ENCODE results near the gene DAB1.
"Not testable (repeated sequence)": the region's sequence is repeated elsewhere in the genome, so short reads cannot be mapped to it uniquely, and the experiment has no call there.

The DAB1 gene

DNA sequence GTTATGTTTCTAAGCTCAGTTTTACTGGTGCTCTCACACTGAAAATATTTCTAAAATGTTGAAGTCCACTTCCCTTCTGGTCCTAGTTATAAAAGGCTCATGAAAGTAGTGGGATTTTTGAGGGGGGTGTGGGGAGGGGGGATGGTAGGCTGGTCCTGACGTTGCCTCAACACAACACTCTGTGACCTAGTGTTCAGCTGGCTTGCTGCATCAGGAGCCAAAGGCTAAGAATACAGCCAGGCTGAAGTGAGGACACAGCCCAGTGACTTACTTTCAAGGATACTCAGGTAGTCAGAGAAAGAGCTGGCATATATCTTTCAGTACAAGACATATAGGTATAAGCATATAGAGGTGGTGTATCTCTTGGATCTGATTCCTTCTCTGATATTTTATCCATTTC lies 306.1 kb downstream of the DAB1 start:
- no peak for DNase-seq (ENCODE audit: low read depth)

DNA sequence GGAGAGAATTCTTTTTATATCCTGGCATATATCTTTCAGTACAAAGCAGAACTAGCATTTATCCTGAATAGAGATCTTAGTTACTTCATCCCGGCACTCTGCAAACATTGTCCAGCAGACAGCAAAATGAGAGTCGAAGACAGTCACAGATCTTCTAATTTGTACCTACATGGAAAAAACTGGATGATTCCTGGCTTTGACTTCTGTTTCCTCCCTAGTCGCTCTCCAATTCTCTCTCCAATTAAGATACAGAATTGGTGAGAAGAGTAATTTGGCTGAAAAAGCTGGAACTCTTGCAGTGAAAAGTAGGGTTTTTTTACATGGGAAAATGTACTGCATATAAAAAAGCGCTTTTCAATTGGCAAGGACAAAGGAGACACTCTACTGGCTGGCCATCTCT lies 307.0 kb downstream of the DAB1 start:
- DNase-seq (ENCODE audit: low read depth): no peak

DNA sequence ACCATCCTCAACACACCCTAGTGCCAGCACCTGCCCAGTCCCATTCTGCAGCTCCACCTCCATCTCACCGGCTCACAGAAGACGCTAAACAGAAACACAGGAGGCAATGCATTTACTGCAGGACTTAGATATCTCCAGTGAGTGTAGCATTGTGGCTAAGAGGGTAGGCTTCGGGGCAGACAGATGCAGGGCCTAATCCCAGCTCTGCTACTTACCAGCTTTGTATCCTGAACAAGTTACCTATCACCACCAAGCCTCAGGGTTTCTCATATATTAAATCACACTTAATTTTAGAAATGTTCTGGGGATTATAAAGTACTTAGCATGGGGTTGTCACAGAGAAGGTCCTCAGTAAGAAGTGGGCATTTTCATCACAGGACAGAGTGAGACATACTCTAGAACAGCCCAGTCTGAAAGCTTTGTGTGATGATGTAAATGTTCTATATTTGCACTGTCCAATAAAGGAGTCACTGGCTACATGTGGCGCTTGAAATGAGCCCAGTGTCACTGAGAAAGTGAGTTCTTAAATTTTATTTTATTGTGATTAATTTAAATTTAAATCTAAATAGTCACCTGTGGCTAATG lies 308.7 kb downstream of the DAB1 start:
- DNase-seq (ENCODE audit: low read depth): no peak

DNA sequence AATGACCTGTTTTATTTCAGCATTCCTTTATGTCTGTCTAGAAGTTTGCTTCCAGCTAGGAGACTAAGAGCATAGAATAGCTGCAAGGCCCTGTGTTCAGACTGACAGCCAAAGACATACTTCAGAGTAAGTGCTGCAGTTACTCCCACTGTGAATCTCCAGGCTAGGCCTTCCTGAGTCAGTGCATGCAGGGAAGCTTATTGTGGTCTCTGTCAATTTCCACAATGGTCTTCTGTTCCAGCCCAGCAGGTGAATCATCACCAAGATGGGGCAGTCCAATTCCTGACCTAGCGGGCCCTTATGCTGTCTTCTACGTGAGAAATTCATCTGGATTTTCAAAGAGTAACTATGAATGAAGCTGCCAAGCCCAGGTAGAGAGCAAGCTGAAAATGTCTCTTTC lies 311.7 kb downstream of the DAB1 start:
- no peak for DNase-seq (ENCODE audit: low read depth)

DNA sequence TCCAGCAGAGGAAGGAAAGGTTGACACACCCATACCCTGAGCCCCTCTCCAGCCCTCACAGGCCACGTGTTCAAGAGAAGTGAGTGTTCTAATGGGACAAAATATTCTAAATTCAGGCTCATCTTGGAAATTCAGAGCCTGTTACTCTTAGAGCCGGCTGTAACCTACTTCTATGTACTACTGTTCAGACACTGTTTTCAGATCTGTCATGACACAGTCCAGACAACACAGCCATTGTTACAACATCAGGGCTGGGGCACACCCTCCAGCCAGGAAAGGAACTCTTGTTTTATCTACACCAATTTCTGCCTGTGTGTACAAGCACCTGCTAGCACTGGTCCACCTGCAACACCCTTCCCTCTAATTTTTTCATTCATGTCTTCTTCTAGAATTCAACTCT lies 312.7 kb downstream of the DAB1 start:
- no peak for DNase-seq (ENCODE audit: low read depth)

DNA sequence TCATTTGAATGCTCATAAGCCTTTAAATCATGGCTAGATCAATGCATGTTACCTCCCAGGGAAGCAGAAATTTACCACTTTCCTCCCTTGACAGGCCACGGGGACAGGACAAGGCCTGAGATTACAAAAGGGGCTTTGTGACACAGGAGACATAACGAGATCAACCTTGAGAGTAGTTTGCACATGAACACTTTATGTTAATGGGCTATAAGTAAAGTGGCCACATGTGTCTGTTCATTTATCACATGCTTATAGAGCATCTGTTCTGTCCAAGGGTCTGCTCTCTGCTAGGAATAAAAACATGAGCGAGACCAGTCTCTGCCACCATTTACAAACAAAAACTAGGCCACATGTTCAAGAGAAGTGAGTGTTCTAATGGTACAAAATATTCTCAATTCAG lies 314.0 kb downstream of the DAB1 start:
- no peak for DNase-seq (ENCODE audit: low read depth)

DNA sequence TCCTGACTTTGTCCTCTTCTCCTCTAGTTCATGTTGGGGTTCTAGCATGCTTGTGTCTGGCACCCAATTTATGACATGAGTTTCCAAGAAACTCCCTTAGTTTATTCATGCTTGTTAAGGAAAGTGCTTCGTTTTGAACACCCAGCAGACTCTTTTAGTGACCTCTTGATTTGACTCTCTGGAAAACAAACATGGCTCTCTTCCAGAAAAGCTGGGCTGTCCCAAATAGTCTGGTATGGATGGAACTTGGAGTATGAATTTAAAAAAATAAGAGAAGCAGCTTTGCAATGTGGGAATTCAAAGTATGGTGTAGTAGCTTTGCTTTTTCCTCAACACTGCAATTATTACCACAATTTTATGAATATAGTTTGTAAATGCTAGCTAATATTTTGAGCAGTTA lies 314.6 kb downstream of the DAB1 start:
- no peak for DNase-seq (ENCODE audit: low read depth)

DNA sequence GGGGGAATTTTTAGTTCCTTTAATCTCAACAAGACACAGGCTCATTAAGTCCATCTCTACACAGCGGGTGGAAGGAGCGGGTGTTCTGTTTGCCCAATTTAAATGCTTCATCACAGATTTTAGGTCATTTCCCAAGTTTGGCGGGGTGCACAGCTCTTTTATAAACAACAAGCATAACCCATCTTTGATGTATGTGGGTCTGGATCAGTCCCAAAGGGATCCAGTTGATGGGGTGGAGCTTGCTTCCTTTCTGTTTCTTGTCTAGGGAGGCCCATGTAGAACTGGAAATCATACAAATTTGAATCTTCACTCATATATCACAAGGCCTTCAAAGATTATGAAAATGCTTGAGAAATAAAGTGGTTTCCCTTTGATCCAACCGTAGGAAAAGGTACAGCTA lies 317.6 kb downstream of the DAB1 start:
- no peak for DNase-seq (ENCODE audit: low read depth)

DNA sequence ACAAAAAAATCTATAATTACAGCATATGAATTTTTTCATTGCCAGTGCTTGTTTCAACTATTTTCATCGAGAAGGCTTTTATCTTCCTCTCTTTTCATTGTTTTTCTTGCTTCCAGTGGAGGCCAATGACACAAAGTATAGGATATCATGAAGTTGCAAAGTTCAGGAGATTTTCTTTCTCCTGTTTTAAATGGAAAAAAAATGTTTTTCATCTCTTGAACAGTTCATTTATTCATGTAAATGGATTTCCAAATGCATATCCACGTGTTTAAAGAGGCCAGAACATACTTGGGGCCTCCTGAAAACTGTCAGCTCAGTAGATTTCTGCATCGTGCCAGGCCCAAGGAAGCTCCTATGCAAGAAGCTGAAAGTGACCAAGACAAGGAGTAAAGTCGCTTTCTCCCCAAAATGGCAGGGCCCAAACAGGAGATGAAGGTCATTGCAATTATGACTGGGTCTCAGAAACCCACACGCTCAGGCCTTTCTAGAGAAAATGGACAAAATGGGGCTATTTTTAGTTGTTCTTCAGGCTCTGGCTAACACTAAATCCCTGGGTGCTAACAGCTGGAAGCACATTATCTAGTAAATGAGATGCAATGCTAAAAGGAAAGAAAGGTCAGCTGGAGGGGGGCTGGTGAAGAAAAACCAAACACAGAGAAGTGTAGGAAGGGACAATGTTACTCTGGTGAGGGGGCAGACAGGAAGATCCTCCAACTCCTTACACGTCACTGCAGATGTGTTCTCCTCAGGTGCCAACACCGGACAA lies 321.1 kb downstream of the DAB1 start:
- DNase-seq (ENCODE audit: low read depth): no peak

DNA sequence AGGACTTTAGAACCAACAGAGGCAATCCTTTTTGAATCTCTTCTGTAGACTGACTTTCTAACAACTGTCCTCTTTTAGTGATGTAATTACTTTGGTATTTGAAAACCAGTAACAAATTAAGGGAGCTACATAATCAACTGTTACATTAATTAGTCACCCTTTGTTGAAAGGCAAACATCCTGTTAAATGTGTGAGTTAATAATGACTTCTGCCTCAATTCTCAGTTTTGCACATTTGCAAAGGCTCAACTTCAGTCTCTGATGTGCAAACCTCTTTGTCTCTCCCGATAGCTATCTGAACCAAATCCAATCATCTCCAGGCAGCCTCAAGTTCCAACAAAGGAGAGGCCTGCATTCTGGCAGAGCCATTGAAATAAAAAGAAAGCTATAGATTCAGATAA lies 322.7 kb downstream of the DAB1 start:
- DNase-seq (ENCODE audit: low read depth): no peak

DNA sequence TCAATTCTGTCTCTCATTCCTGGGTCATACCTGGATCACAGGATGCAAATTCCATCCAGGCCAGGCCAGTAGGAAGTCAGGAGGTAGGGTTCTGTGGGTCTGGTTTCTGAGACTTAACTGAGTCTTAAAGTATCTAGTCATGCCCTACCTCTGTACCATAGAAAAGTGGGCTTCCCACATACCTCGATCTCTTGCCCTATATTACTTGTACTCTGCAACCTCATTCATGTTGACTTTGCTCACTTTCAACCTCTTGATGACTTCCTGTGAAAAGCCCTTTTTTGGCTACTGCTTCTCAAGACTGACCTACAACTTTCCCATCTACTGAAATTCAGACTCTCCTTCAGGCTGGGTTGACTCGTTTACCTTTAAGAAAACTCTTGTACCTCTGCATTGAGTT lies 329.1 kb downstream of the DAB1 start:
- DNase-seq (ENCODE audit: low read depth): no peak

DNA sequence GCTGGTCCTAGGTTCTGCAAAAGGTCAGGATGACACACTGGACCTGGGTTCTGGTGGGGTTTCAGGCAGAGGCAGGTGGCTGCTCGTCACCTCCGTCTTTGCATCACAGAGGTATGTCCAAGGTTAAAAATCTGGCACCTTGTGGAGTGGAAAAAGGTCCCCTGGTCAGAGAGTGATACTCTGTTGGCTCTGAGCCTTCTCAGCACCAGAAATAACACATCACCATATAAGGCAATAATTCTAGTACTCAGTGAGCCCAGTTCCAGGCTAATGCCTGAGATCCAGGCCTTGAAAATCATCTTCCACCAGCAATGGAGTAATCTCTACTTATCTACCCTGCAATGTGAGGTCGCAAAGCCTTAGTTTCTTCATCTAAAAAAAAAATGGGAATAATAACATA lies 330.7 kb downstream of the DAB1 start:
- DNase-seq (ENCODE audit: low read depth): no peak

DNA sequence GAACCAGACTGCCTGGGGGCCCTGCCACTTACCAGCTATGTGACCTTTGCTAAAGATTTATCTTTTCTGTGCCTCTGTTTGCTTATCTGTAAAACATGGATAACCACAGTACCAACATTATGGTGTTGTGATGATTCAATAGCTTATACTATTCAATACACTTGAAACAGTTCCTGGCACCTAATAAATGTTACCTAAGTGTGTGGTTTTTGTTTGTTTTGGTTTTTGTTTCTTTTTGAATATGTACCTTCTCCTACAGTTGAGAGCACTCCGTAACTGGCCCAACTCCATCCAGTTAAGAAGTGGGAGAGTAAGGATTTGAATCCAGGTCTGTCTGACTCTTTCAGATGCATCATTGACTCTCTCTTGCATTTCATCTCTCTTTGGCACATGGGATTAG lies 332.2 kb downstream of the DAB1 start:
- no peak for DNase-seq (ENCODE audit: low read depth)

DNA sequence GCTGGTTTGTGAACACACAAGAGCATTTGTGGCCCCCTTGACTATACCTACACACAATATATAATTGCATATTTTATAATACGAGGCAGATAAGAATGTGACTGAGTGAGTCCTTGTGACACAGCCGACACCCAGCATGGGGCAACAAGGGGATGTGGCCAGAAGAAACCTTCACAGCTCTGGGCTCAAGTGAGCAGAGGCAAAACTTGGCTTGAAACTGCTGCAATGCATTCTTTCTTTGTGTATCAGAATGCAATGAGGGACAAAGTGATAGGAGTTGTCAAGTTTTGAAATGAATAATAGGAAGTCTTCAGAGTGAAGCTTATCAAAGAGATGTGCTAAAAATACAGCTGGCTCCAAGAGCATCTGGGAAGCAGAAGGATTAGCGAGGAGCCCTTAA lies 334.0 kb downstream of the DAB1 start:
- no peak for DNase-seq (ENCODE audit: low read depth)

DNA sequence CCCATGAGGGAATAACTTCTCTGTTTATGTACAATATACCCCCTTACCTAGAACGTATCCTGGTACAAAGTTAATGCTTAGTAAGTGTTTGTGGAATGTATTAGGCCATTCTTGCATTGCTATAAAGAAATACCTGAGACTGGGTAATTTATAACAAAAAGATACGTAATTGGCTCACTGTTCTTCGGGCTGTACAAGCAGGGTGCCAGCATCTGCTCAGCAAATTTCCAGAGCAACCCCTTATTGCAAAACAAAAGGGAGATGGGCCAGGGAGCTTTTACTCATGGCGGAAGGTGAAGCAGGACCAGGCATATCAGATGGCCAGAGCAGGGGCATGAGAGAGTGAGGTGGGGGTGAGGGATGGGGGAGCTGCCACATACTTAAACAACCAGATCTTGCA lies 334.6 kb downstream of the DAB1 start:
- DNase-seq (ENCODE audit: low read depth): no peak

DNA sequence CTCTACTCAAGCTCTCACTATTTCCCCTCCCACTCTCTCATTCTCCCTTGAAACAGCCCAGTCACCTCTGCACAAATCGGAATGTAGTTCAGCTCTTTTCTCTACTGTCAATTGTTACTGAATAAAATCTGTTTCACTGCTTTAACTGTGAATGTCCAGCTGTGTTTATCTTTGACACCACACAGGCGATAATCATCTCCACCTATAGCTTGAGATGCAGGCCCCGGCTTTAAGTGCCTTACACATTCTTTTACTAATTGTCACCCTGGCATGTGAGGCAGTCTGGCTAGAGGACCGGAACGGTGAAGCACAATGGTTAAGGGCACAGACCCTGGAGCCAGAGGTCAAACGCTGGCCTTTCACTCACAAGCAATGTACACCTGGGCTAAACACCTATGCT lies 335.2 kb downstream of the DAB1 start:
- no peak for DNase-seq (ENCODE audit: low read depth)

DNA sequence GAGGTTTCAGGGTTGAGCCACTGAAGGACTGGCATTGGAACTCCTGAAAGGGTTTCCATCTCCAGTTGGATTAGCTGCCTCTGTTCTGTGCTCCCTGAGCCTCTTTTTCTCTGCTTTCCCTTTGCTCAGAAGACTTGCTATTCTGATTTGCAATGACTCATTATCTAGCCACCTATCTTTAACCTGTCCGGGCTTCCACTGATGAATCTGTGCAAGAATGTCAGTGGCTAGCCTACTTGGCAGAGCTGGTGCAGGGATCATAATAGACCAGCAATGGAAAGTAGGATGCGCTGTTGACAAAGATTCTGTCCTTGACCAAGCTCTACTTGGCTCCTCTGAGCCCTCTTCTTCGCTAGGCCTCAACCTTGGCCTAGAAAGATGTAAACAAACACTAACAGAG lies 336.2 kb downstream of the DAB1 start:
- not testable (repeated sequence) for DNase-seq (ENCODE audit: low read depth)

DNA sequence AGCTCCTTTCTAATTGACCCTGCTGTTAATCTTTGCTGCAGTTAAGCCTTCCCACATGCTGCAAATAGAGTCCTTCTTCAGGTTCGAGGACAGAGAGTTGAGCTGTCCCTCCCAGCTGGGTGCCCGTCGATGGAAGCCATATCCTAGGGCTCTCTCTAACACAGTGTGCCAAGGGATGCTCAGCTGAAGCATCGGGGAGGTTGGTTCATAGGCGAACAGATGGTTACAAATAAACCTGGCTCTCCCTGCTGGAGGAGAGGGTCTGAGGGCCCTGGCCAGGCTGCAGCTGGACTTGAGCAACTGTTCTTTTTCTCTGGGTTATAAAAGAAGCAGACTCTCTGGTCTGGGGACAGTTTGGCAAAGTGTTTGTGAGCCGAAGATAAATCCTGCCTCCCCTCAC lies 337.7 kb downstream of the DAB1 start:
- no peak for DNase-seq (ENCODE audit: low read depth)

DNA sequence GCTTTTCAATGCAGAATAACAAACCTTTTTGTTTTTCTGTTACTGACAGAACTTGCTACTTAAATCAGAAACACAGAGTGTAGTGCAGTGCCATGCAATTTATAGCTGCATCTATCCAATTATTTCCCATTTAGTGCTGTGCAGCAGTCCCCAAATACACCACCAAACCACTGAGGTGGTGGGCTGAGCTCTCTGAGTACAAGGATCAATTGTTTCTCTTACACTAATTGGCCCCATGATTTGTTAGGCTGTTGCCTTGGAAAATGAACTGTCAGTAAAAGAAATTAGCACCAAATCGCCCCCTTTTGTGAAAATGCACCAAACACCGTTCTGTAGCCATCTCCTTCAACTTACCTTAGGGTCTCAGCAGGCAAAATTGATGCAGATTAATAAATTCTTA lies 339.2 kb downstream of the DAB1 start:
- DNase-seq (ENCODE audit: low read depth): no peak

DNA sequence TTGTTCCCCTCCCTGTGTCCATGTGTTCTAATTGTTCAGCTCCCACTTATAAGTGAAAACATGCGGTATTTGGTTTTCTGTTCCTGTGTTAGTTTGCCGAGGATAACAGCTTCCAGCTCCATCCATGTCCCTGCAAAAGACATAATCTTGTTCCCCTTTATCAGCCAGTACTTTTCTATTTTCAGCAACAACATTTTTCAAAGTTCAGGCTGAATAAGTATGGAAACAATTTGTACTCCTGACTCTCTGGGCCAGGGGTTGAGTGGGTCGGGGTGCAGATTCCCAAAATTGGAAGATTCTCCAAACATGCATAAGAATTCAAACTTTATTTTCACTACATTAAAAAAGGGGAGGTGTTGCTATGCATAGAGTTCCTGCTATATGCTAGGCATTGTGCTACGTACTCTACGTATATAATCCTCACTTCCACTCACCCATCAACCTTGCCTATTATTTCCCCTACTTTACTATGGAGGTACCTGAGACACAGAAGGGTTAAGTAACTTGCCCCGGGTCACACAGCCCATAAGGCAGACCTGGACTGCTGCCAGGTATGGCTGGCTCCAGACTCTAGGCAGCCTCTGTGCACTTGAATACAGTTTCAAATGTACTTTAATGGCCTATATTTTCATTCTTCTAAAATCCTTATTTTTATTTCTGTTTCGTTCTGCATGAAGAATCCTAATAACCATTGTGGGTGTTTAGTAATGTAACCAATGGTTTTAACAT lies 341.0 kb downstream of the DAB1 start:
- DNase-seq (ENCODE audit: low read depth): no peak

DNA sequence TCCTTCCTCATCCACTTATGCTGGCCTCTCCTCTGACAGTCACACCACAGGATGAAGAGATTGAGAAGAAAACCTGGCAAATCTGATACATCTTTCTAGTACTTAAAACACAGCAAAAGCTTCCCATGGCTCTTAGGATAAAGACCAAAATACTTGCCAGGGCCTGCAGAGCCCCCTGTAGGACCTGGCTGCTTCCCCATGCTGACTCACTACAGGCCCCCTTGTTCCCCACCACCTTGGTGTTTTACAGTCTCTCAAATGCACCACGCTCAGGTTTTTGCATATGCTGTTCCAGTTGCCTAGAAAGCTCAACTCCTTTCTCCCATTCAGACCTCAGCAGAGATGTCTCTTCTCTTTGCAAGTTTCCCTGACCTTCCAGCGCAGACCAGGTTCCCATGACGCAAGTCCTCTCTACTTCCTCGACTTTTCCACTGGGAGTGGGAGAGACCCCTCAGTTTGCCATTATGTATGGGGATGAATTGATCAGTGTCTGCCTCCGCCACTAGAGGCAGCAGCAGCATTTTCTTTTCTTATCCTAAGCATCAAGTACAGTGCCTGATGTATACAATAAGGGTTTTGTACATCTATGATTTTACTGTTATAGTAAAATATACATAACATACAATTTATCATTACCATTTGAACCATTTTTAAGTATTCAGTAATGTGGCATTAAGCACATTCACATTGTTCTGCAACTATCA lies 344.3 kb downstream of the DAB1 start:
- DNase-seq (ENCODE audit: low read depth): no peak

DNA sequence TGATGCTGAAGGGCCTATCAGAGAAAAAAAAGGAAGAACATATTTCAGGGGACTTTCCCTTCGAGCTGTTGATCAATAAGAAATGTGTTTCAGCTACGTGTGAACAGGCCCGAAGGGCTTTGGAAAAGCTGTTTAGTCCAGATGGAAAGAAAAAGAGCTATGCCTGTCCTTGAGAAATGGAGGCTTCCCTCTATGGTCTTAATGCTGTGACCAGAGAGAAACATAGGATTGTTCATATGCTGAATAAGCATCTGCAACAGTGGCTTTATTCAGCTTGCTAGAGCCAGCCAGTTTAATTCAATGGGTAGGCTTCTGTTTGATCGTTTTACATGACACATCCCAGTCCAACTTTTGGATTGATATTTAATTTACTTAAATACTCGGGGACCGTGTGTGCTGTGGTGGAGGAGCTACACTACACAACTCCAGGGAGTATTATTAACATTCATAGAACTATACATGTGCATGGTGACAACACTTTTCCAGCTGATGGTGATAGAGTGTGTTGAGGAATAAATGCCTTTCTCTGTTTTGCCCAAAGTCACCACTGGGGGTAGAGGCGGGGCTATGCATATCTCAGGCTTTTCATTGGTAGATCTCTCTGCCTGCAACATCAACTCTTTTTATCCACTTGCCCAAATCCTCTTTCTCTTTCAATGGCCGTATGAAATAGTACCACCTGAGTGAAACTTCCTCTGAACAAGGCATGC lies 351.3 kb downstream of the DAB1 start:
- DNase-seq (ENCODE audit: low read depth): no peak
